NOMO-1 treated with DMSO at 0.1 percent for 48 hours (cell line): ENCODE data around the gene ALG11.
A peak's percentile ranks its signal among the peaks of the same experiment; 100 is the strongest.

Experiments
- DNase-seq: peaks from one replicate; lab custom pipeline; 2025; ENCODE audit not compliant: unreplicated experiment; lab: John Stamatoyannopoulos, UW

The ALG11 gene

GRCh38 chr13:51997186-51997585 is 15.0 kb upstream of the ALG11 start:
- no peak for DNase-seq

GRCh38 chr13:51997641-51998330 is 14.4 kb upstream of the ALG11 start:
- DNase-seq, result no peak

- DNase-seq, result no peak
Observed at GRCh38 chr13:51998723-51999509, 13.3 kb upstream of the ALG11 start.

- DNase-seq, result no peak
Observed at GRCh38 chr13:51999510-51999911, 12.7 kb upstream of the ALG11 start.

- DNase-seq, result no peak
Observed at GRCh38 chr13:51999921-52000320, 12.3 kb upstream of the ALG11 start.

- DNase-seq, result peak; percentile 60
Observed at GRCh38 chr13:52001120-52001731, 11.0 kb upstream of the ALG11 start.

GRCh38 chr13:52002361-52002760 is 9.8 kb upstream of the ALG11 start:
- DNase-seq, result no peak

GRCh38 chr13:52003541-52003940 is 8.7 kb upstream of the ALG11 start:
- DNase-seq, result no peak

- DNase-seq, result no peak
Observed at GRCh38 chr13:52004511-52005170, 7.6 kb upstream of the ALG11 start.

- no peak for DNase-seq
Observed at GRCh38 chr13:52005841-52006522, 6.2 kb upstream of the ALG11 start.

GRCh38 chr13:52006523-52007245 is 5.5 kb upstream of the ALG11 start:
- DNase-seq, result no peak

- no peak for DNase-seq
Observed at GRCh38 chr13:52009946-52010345, 2.3 kb upstream of the ALG11 start.

- DNase-seq, result no peak
Observed at GRCh38 chr13:52010890-52011631, 1.1 kb upstream of the ALG11 start, which contains the start of gene ATP7B. Gene ATP7B, minus strand, starts transcription at chr13:52011450. Its CDS starts 113 bp downstream, at chr13:52011337.

GRCh38 chr13:52012512-52012836 is 276 bp downstream of the ALG11 start:
- no peak for DNase-seq

GRCh38 chr13:52016296-52016695 is 4.1 kb downstream of the ALG11 start:
- no peak for DNase-seq

- DNase-seq, result no peak
Observed at GRCh38 chr13:52020191-52020590, 8.0 kb downstream of the ALG11 start.

- no peak for DNase-seq
Observed at GRCh38 chr13:52022356-52022755, 10.2 kb downstream of the ALG11 start.

- no peak for DNase-seq
Observed at GRCh38 chr13:52024481-52024880, 12.3 kb downstream of the ALG11 start, which contains the start of gene UTP14C. Gene UTP14C, plus strand, starts transcription at chr13:52024691. Its CDS starts 4,114 bp downstream, at chr13:52028805.

- no peak for DNase-seq
Observed at GRCh38 chr13:52025475-52026245, 13.5 kb downstream of the ALG11 start.
